H1 (cell line): ENCODE measurements around the gene BLMH. TPM values are rescaled to one million over a fixed set of nuclear protein-coding genes. Genes with fewer than 3 reads are reported as not detected.

ENCODE experiments used
- ASH2L ChIP-seq: fragments of 200-600, 300-600 bp; sonication (generic); IDR thresholded peaks from one replicate; pipeline ENCODE4 v1.7.1; 2017; ENCODE audit warnings: low read length
- EP300 ChIP-seq, 2 experiments: IDR thresholded peaks; 1 replicate in 1 of 2; 2 replicates in 1 of 2; pipeline ENCODE4 v1.6.1; 2011 to 2012; ENCODE audit warnings: low read depth in 2 of 2, low read length in 2 of 2, mild to moderate bottlenecking in 2 of 2, borderline replicate concordance in 1 of 2, inconsistent platforms in 1 of 2, moderate library complexity in 1 of 2
- NANOG ChIP-seq: IDR thresholded peaks from 2 replicates; pipeline ENCODE4 v1.6.1; 2011; ENCODE audit warnings: low read length, low read depth, mild to moderate bottlenecking, inconsistent platforms; ENCODE audit not compliant: insufficient read depth, poor library complexity, severe bottlenecking
- polyA plus RNA-seq, 7 experiments: library from polyadenylated mRNA; depleted of rRNA in 3 of 7; stranded (reverse) in 5 of 7; unstranded in 2 of 7; fragments of >200 nt in 5 of 7; fragments of 200-250 nt in 2 of 7; gene quantifications; 1 replicate in 5 of 7; 2 replicates in 1 of 7; 4 replicates in 1 of 7; pipeline versions ENCODE4 v1.2.1 to v1.2.3, GENCODE V29; 2011 to 2013; ENCODE audit warnings: missing spikeins in 2 of 7, mixed read lengths in 2 of 7
- total RNA-seq: library from RNA; stranded (reverse); fragmentation: NEBNext Ultra II Directional; extraction: Animal tissue kit (Norgen Biotek cat#: 25700); gene quantifications from 2 replicates; pipeline ENCODE4 v1.2.1, GENCODE V29; 2021

Gene BLMH
- total and polyA plus RNA-seq, 2 of the 8 experiments (the other 6 are each of a cell fraction or from before 2014, with no cell fraction given), result 18.2 to 74.3 TPM

DNA sequence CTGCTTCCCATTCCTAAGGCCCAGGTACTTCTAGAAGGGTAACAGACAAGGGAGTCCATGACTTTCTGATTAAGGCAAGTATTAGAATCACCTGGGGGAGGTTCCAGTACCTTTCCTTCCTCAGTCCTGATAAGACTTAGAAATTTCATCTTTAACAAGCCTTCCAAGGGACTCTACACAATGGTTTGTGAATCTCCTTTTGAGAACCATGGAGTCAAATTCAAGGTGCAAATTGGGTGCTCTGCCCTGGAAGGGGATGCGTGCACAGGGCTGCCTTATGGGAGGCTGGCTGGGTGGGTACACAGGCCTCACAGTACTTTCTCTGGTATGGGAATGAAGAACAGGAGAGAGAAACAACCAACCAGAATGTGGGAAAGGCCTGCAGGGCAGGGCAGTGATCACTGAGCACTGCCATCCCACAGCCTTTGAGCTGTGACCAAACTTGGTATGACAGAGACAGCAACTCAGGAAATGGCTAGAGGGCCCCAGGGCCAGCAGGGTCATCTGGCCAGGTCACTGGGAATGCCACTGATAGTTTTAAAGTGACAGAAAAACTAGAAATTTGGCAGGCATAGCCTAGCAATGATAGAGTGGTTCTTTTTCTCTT is 45.8 kb upstream of the BLMH start (continued):
- TF ChIP-seq EP300 (IDR thresholded peaks at IDR 0.05; ENCODE audit: borderline replicate concordance in 1 of 2, low read depth in 2 of 2, low read length in 2 of 2), result no peak
- no peak for TF ChIP-seq NANOG
- no peak for TF ChIP-seq ASH2L
